Dermis blood vessel endothelial cell (primary cell): ENCODE measurements around the gene MOB3B. TPM values are rescaled to one million over a fixed set of nuclear protein-coding genes. Genes with fewer than 3 reads are reported as not detected.

Experiments
- DNase-seq: peaks from one replicate; pipeline ENCODE4 v3.0.0; 2010
- total RNA-seq: library from RNA; depleted of rRNA; stranded (reverse); fragments of >200 nt; gene quantifications from 2 replicates; pipeline ENCODE4 v1.2.3, GENCODE V29; 2014

The MOB3B gene
- total RNA-seq, 1 donor from 2014 or later, result 0.85 TPM

DNA sequence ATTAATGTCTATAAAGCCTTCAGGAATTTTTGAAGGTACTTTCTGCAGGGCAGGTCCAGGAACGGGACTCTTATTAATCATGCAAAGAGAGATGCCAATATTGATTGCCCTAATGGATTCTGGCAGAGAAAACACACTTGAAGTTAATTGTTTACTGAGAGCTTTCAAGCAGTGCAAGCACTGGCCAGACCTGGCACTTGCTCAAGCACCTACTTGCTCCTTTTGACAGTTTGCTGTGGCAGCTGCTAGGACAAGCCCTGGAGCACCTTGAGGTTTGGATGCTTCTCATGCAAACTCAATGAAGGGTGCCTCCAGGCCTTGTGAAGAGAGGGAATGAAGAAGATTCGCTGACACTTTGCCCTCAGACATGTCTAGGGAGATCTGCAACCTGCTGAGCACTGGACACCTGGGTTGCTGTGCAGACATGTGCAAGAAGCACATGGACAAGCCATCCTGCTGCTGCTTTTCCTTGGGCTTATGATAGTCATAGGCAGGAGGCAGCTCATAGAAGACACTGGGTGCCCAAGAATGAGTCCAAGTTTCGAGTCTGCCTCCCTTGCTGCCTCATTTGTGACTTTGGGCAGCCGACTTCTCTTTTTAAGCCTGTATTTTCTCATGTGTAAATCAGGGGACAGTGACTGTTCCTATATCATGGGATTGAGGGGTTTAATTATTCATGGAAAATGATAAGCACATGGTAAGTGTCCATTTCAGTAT is 143.8 kb downstream of the MOB3B start:
- no peak for DNase-seq

DNA sequence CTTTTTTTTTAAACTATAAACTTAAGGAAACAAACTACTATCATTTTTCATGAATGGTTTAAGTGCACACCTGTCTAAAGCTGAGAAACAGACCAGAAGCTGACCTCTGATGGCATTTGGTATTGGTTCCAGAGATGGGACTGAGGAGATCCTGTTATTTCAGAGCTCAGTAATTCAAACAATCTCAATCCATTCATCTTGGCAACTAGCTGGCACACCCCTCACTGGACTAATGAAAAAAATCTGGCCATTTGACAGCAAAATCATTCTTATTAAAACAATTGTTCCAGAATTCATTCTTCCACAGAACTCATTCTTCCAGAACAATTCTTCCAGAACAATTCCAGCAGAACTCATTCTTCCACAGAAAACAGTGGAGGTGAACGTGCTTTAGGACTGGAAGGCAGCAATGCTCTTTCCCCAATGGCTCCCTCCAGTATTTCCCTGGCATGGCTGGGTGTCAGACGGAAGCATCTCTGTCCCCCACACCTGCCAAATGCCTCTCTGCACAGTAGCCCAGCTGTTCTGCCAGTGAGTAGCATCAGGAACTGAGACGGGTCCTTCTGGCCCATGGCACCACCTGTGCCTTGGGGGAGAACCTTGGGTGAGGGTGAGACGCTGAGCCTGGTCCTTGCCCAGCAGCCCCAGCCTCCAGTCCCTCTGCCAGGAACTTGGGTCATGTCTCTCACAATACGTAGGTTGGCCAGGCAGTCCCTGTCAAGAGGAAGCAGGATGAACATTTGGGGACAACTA is 145.2 kb downstream of the MOB3B start:
- no peak for DNase-seq

DNA sequence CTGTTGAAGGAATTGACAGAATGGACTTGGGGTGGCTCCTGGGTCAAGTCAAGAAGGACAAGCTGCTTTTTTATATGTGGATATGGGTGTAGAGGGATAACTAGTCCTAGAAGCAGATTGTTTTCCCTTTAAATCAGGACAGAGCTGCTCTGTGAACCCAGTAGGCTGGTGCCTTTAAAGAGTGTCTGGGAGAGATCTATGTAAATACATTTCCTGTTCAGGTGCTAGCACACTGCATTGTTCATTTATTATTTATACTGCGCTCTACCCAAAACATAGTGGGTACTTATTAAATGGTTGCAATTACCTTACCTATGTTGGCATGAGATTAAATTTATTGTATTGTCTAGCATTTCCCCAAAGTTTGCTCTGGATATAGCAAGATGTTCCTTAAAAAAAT is 146.1 kb downstream of the MOB3B start:
- no peak for DNase-seq

DNA sequence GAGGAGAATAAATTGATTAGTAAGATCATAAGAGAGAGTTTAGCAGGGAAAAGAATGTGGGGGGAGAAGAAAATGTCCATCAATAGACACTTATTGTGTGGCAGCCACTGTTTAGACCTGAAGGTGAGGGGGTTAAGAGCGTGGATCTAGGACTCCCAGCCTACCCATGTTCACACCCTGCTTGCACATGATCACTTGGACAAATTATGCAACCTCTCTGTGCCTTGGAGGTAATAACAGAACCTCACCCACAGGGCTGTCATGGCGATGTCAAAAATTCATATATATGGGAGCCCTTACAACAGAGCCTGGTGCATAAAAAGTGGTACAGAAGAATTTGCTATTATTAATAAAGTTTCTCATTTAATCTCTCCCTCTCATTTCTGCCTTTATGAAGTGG is 146.6 kb downstream of the MOB3B start:
- DNase-seq, result no peak

DNA sequence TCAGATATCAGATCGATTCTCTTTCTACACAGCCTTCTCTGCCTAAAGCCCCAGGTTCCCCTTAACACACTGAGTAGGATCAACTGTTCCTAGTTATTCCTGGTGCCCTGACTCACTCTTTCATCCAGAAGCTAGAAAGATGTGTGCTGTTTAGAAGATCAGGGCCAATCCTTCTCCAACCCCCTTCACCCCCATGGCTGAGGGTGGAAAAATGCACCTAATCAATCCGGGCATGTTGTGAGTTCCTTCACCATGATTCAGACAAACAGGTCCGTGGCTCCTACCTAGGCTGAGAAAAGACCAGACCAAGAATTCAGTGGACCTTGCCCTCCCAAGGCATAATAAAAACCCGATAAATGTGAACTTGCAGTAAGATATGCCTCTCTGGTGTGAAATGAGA is 147.3 kb downstream of the MOB3B start:
- no peak for DNase-seq

DNA sequence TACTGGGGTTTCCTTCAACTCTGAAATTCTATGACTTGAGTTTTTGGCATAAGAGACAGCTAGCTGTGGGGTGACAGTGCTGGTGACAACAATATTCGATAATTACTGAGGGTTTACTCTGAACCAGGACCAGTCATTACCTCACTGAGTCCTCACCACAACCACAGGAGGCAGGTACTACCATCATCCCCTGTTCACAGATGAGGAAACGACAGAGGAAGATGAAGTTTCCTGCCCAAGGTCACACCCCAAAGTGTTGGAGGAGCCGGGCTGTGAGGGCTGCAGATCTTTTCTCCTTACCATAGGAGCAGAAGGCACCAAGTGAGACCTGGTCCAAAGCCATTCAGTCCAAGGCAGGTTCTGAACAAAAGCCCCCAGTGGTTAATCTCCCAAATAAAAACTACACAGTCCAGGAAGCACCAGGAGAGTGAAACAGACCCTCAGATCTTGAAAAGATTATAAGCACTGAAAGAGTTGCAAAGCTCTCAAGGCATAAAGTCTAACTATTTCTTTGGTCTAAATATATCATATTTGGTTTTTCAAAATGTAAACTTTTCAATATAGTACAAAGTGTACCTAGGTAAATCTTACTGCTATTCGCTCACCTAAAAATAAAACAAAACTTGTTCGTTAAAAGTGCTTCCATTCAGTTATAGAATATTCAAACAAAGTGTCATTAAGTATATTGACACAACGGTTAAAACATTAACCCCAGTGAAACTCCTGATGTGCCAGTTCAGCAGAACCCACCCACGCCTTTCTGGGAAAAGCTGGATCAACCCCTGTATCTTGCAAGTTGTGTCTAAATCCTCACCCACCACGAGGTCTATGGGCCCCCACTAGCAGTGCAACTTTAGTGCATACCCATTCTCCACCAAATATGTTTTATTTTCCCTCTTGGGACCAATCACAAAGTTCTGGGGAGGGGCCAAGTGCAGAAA is 150.0 kb downstream of the MOB3B start:
- no peak for DNase-seq

DNA sequence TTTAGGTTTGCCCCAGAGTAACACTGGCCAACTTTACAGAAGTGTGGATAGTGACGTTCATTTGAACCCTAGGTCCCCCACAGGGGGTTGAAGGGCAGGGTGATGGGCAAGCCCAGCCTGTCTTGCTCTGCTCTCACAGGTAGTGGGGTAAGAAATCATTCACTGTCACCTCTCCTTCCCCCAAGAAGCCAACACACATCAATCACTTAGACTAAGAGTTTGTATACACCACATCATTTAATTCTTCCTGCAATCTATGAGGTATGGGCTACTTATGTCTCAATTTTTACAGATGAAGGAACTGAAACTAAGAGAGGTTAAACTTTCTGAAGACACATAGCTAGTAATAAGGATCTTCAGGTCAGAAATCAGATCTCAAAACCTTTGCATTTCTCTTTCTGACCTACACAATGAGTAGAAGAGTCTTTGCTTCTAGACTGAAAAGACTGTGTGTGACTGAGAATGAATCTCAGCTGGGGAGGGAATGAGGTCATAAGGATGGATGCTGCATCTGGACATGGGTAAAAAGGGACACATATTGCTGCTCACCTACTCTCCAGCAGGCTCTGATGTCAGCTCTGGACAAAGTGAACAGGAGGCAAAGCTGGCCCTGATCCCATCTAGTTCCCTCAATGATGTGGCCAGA is 151.7 kb downstream of the MOB3B start:
- DNase-seq, result no peak

DNA sequence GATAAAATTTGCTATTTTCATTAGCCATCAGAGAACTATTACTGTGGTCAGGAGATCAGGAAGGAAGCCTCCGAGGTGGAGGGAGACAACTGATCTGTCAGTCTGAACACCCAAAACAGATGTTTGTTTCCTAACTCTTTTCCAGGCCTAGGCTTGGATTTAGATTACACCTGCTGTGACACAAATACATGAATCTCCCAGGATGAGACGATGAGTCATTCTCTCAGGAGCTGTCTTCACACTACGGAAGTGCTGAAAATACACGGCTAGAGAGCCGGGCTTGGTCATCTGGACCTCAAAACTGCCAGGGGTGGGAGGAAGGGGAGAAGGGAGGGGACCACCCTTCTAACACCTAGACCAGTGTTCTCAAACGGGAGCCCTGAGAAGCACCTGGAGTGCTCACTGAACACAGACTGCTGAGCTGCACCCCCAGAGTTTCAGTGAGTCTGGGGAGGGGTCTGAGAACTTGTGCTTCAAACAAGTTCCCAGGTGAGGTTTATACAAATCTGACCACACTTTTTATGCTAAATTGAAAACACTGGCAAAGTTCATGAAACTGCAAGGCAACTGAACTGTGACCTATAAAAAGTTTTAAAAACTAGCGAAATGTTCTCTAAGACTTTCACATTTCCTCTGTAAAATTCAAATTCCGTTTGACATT is 152.3 kb downstream of the MOB3B start:
- no peak for DNase-seq

DNA sequence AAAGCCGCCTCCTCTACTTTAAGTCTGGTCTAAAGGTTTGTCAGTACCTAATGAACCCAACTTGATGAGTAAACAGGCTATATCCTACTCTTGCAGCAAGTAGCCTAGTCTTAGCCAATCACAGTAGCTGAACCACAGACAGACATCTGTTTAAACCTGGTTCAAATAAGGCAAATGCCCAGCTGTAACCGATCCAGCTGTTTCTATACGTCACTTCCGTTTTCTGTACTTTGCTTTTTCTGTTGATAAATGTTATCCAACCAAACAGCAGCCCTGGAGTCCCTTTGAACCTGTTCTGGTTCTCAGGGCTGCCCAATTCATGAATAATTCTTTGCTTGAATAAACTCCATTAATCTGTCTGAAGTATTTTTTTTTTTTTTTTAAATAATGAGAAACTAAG is 155.8 kb downstream of the MOB3B start:
- no peak for DNase-seq

DNA sequence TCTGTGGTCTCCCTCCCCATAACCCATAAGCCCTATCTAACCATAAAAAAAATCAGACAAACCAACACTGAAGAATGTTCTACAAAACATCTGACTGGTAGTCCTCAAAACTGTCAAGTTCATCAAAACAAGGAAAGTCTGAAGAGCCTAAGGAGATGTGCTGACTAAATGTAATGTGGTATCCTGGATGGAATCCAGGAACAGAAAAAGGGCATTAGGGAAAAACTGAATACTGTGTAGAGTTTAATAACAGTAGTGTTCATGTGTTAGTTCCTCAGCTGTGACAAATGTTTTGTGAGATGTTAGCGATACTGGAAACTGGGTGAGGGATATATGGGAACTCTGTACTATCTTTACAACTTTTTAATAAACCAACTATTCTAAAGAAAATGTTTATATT is 157.0 kb downstream of the MOB3B start:
- no peak for DNase-seq

DNA sequence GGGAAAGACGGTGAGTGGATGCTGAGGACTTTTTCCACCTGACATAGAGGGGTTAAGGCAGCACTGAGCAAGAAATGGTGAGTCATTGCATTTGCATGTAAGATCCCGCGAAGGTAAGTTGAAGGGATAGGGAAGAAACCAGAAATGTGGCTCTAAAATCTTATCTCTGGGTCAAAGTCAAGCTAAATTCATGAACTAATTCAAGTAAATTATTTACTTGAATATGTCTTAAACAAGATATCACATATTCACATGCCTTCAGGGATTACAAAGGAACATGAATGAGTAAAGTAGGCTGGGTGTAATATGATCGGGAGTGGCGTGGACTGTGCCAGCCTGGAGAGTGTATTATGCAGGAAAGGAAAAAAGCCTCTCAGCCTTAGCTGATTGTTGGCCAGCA is 158.2 kb downstream of the MOB3B start:
- DNase-seq, result no peak

DNA sequence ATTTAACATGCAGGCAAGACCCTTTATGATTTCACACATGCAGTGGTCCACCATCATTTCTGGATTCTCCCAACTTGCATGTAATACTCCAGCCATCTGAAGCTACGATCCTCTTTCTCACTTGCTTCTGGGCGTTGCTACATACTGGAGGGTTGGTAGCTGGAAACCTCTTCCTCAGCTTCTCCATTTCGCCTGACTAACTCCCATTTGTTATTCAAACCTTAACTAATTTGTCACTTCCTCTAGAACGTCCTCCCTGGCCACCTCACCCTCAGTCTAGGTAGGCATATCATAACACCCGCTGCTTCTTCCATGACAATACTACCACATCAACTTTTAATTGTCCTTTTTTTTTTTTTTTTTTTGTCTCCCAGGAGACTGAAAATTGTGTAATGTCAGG is 160.0 kb downstream of the MOB3B start:
- no peak for DNase-seq

DNA sequence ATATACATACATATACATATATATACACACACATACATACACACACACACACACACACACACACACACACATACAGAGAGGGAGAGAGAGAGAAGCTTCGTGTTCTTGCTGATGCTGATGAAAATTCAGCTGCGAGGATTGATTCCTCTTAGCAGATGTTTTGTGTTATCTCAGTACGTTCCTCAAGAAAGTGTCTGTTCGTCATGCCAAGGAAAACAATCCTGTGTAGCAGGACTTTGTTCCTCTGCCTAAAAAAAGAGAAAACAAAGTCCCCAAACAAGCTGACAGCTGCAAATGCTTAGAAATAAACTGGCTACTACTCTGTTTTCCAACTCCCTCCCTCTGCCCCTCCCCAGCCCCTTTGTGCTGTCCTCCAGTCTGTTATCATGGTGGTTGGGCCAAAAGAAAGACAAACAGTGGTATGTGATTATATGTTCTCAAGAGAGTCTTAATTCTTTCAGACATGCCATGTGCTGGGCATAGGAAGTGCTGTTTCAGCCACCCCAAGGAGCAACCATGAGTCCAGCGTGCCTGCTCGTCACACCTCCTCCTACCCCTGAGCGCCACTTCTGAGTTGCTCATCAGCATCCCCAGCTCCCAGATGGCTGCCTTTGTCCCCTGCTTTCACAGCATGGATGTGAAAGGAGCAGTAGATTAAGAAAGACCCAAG is 161.2 kb downstream of the MOB3B start:
- no peak for DNase-seq

DNA sequence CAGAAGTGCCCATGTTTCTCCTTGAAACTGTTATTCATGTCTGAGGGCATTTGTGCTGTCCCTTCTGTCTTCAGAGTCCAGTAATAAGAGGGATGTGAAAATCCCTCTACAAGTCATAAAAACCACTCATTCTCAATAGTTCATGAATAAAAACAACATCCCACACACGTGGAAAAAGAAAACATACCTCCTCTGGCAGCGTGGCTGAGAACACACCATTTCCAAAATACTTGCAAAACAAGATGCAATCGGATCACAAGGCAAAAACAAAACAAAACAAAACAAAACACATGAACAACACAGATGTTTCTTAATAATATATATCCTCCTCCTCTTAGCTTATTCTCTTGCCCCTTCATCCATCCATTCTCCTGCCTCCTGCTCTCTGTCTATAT is 161.7 kb downstream of the MOB3B start:
- DNase-seq, result no peak

DNA sequence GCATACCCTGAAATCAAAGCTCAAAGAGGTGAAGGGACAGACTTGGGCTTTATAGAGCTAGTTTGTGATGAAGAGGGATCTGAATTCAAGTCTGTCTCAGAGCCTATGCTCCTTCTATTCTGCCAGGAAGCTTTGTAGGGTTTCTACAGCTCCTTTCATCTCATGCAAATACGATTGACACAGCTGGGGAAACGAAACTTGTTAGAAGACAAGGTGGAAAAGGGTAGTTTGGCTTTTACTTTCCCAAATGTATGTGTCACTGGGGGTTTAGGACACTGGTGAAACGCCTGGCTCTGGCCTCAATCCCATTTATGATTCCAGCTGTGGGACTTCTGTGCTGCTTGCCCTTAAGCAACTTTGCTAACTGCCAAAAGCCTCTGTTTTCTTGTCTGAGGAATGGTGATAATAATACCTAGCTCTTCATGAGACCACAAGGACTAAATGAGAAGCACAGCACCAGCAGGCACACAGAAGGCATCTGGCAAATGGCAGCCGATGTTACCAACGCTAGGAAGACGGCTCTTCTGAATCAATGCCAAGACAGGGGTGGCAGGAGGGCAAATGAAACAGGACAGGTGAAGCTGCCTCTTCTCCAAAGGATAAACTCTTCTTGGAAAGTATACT is 162.3 kb downstream of the MOB3B start:
- DNase-seq, result no peak

DNA sequence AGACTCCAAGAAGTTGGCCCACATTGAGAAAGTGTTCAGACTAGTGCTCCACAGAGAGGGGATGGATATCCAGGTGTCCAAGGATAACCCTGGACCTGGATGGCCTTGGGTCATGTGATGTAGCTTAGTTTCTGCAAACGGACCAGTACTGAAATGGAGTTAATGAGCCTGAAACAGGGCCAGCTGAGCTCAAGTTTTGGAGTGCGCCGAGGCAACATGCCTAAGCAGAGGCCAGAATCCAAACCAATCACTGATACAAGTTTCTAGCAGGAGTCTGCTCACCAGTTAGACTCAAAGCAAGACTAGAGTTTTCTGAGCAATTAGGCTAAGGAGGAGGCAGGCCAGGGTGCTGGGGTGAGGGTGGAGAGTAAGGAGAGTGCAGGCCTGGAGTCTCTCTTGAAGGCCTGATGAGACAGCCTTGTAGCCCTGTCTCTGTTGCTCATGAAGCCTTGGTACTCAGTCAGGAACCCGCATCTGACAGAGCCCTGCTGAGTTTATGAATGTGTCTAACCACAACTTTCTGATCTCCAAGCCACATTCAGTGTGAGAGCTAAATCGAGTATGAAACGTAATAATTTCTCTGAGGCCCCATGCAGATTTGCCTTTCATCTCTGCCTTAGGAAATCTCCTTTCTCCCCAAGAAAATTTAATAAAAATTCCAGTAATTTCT is 163.8 kb downstream of the MOB3B start:
- no peak for DNase-seq

DNA sequence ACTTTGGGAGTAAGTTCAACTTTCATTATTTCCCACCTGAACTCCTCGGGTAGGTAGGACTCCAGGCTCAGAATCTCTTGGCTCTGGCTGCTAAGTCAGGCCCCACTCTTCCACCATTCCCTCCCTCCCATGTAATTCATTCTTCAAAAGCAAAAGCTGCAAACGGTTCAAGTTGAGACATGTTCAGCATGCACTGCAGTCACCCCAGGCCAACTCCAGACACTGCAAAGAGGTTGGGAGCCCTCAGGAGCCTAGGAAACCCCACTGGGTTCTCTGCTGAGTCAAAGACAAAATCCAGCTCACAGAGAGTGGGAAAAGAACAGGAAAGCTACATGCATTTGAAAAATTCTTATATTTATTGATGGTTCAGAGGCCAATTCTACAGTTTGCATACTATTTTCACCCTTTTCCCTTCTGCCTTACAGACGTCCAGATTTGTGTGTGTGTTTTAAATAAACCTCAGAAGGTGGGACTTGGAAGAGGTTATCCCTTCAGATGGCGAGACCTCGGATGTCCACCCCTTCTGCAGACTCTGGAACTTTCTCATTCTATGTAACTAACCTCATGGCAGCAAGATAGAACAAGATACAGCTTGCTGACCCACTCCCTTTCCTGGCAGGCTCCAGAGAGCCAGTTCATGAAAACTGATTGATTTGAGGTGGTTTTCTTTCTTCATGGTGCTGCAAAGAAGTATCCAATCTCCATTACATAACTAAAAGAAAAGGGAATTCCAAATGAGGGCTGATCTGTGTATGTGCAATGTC is 167.0 kb downstream of the MOB3B start:
- no peak for DNase-seq

DNA sequence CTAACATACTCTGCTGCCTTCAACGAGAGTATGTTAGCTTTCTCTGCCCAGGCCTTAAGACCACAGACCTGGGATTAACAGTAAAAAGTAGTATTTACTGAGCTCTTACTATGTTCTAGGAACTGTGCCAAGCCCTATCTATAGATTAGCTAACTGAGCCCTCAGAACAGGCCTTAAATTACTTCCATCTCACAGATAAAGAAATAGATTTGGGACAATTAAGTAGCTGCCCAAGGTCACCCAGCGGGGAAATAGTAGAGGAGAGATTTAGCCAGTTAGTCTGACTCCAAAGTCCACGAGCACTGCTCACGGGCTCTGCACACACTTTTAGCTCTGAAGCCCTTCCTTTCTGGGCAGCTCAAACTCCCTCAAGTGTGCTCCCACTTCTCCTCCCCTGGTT is 168.1 kb downstream of the MOB3B start:
- DNase-seq, result no peak

DNA sequence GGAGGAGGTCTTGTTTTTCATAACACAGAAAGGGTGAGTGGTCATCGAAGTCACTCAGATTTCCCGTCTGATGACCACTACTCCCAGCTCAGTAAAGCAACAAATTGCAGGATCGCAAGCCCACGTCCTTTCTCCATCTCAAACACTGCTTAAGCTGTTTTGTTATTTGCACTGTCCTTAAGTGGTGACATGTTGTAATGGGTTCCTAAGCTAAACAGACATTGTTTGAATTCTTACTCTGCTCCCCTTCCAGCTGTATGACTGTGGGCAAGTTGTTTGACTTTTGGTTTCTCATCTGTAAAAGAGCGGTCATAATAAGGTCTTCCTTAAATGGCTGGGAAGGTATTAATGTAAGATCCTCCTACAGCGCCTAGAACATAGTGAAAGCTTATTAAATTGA is 169.9 kb downstream of the MOB3B start:
- no peak for DNase-seq

DNA sequence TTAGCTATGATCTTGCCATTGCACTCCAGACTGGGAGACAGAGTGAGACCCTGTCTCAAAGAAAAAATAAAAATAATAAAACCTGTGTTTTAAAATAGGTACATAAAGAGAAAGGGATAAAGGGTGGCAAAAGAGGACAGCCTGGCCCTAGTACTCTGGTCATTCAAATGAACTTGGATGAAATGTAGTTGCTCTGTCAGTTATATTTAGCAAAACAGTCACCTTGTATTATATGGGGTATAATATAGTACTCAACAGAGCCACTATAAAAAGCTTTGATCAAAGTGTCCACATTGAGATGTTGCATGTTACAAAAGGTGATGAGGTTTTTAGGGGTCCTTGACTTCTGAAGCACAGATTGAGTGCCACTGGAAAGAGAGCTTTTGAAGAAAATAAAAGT is 171.6 kb downstream of the MOB3B start:
- no peak for DNase-seq
